Fibroblast of villous mesenchyme (primary cell): ENCODE results near the gene MCF2L2. TPM values are rescaled to one million over a fixed set of nuclear protein-coding genes. Genes with fewer than 3 reads are reported as not detected.
"Not testable (repeated sequence)": the region's sequence is repeated elsewhere in the genome, so short reads cannot be mapped to it uniquely, and the experiment has no call there.

Experiments
- DNase-seq: peaks from one replicate; pipeline ENCODE4 v3.0.0-alpha.2; 2010; ENCODE audit warnings: low read depth
- H3K4me3 ChIP-seq: 2 replicates; pipeline ENCODE4 v1.5.1; 2011; ENCODE audit warnings: low read depth, mild to moderate bottlenecking, low read length
- CTCF ChIP-seq: IDR thresholded peaks from 2 replicates; pipeline ENCODE4 v1.5.1; 2012; ENCODE audit warnings: low read depth, mild to moderate bottlenecking, low read length; ENCODE audit not compliant: insufficient read depth
- total RNA-seq: library from RNA; depleted of rRNA; stranded (reverse); fragments of >200 nt; gene quantifications from 2 replicates; pipeline ENCODE4 v1.2.3, GENCODE V29; 2012

The MCF2L2 gene
- total RNA-seq, 1 donor = 0.43 TPM

- no peak overlapping the region for H3K4me3 ChIP-seq
- DNase-seq = no peak
- TF ChIP-seq CTCF = no peak
Observed at GRCh38 chr3:183442994-183443393, 14.6 kb upstream of the MCF2L2 start.

- H3K4me3 ChIP-seq, DNase-seq: not testable (repeated sequence)
Observed at GRCh38 chr3:183440521-183440920, 12.1 kb upstream of the MCF2L2 start.

GRCh38 chr3:183439515-183439914 lies 11.1 kb upstream of the MCF2L2 start:
- TF ChIP-seq CTCF = no peak
- no peak overlapping the region for H3K4me3 ChIP-seq
- DNase-seq = no peak

- no peak for DNase-seq
- H3K4me3 ChIP-seq = no peak overlapping the region
- TF ChIP-seq CTCF = no peak
Observed at GRCh38 chr3:183438735-183439134, 10.3 kb upstream of the MCF2L2 start.

GRCh38 chr3:183437666-183438564 lies 9.5 kb upstream of the MCF2L2 start:
- TF ChIP-seq CTCF = no peak
- no peak for DNase-seq
- no peak overlapping the region for H3K4me3 ChIP-seq

GRCh38 chr3:183437061-183437460 lies 8.6 kb upstream of the MCF2L2 start:
- H3K4me3 ChIP-seq = no peak overlapping the region
- no peak for DNase-seq
- no peak for TF ChIP-seq CTCF

- TF ChIP-seq CTCF = no peak
- no peak for DNase-seq
- H3K4me3 ChIP-seq = no peak overlapping the region
Observed at GRCh38 chr3:183435661-183436060, 7.2 kb upstream of the MCF2L2 start.
